ENCODE data around the gene CLN3.

GRCh38 chr16:28521436-28521835 lies 29.6 kb upstream of the CLN3 start:
- no peak for TF ChIP-seq CTCF (IDR thresholded peaks at IDR 0.05 in 8 of 11, conservative IDR thresholded peaks at IDR 0.05 in 3 of 11)
- TF ChIP-seq POLR2A (IDR thresholded peaks at IDR 0.05) = no peak
